HFF-Myc (cell line): Measurements from ENCODE around the gene MORC3.
"Not testable (repeated sequence)": the region's sequence is repeated elsewhere in the genome, so short reads cannot be mapped to it uniquely, and the experiment has no call there.

Source experiments
- DNase-seq: peaks from one replicate; pipeline ENCODE4 v3.0.0-alpha.2; 2011; ENCODE audit warnings: low read depth; ENCODE audit errors: extremely low read depth
- H3K4me3 ChIP-seq: replicated peaks from 2 replicates; pipeline ENCODE4 v1.5.1; 2011; ENCODE audit warnings: low read depth, mild to moderate bottlenecking, control low read depth, low read length
- TF ChIP-seq, protein P1 (sequence below): IDR thresholded peaks from 2 replicates; pipeline ENCODE4 v1.5.1; 2012; ENCODE audit warnings: mild to moderate bottlenecking, low read depth, low read length, control low read depth; ENCODE audit errors: missing control alignments

MORC3 gene

DNA sequence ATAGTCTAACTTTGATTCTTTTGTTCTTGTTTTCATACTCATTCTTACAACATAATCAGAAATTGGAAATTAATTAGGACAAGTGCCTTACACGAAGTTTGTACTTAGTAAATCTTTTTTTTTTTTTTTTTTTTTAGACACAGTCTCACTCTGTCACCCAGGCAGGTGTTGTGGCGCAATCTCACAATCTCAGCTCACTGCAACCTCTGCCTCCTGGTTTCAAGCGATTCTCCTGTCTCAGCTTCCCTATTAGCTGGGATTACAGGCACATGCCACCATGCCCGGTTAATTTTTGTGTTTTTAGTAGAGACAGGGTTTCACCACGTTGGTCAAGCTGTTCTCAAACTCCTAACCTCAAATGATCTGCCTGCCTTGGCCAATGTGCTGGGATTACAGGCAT lies 77.6 kb downstream of the MORC3 start:
- H3K4me3 ChIP-seq, result no peak overlapping the region
- no peak for DNase-seq
- TF ChIP-seq, protein P1, sequence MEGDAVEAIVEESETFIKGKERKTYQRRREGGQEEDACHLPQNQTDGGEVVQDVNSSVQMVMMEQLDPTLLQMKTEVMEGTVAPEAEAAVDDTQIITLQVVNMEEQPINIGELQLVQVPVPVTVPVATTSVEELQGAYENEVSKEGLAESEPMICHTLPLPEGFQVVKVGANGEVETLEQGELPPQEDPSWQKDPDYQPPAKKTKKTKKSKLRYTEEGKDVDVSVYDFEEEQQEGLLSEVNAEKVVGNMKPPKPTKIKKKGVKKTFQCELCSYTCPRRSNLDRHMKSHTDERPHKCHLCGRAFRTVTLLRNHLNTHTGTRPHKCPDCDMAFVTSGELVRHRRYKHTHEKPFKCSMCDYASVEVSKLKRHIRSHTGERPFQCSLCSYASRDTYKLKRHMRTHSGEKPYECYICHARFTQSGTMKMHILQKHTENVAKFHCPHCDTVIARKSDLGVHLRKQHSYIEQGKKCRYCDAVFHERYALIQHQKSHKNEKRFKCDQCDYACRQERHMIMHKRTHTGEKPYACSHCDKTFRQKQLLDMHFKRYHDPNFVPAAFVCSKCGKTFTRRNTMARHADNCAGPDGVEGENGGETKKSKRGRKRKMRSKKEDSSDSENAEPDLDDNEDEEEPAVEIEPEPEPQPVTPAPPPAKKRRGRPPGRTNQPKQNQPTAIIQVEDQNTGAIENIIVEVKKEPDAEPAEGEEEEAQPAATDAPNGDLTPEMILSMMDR, result no peak

DNA sequence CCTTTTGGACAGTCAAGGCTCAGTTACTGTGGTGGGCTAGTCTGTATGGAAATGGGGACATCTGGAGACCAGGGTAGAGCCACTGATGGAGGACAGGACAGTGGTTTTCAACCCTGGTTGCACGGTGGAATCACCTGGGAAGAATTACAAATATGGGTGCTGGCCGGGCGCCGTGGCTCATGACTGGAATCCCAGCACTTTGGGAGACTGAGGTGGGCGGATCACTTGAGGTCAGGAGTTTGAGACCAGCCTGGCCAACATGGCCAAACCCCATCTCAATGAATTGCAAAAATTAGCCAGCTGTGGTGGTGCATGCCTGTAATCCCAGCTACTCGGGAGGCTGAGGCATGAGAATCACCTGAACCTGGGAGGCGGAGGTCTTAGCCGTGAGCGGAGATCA lies 79.7 kb downstream of the MORC3 start:
- DNase-seq, H3K4me3 ChIP-seq: not testable (repeated sequence)

DNA sequence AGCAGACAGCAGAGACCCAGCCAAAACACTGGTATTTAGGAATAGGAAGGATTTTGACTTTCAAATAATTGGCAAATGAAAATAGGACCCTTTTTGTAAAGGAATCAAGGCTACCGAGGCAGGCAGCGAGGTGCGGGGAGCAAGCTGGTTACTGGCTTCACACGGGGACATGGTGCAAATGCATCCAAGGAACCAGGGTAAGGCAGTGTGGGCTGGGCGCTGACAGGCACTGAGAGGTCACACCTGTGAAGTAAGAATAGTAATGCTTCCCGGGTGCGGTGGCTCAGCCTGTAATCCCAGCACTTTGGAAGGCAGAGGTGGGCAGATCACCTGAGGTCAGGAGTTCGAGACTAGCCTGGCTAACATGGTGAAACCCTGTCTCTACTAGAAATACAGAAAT lies 80.7 kb downstream of the MORC3 start:
- TF ChIP-seq, protein P1, result no peak

DNA sequence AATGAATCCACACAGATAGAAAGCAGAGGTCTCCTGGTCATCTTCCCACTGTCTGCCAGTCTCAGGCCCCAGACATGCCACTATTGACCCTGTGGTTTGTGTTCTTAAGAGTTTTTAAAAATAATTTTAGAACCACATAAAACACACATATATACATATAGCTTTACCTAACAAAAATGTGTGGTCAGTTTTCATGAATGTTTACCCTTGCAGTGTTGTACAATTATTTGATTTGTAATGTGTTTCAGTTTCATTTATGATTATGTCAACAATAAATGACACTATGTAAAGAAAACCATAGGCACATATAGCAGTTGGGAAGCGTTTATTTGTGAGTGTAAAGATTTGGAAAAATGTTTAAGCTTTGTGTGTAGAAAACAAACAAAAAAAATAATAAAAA lies 82.3 kb downstream of the MORC3 start:
- DNase-seq, result no peak
- no peak overlapping the region for H3K4me3 ChIP-seq
- TF ChIP-seq, protein P1, result no peak

More for the DNA sequence above, 80.7 kb downstream of the MORC3 start:
- no peak overlapping the region for H3K4me3 ChIP-seq
- no peak for DNase-seq

DNA sequence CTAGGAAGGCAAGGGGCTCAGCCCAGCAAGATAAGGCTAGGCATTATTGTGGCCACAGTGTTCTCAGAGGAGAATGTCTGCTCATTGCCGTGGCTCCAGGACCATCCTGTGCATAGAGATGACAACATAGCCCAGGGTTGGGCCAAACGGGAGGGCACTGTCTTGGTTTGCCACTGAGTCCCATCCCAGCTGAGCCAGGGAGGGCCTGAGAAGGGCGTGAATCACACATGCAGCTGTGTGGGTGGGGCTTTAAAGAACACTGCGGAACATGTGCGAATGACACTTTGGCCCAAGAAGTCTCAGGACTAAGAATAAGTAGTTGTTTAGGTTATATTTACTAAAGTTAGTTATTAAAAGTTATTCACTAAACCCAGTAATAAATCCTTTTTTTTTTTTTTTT lies 83.7 kb downstream of the MORC3 start:
- TF ChIP-seq, protein P1, result no peak
- no peak overlapping the region for H3K4me3 ChIP-seq

DNA sequence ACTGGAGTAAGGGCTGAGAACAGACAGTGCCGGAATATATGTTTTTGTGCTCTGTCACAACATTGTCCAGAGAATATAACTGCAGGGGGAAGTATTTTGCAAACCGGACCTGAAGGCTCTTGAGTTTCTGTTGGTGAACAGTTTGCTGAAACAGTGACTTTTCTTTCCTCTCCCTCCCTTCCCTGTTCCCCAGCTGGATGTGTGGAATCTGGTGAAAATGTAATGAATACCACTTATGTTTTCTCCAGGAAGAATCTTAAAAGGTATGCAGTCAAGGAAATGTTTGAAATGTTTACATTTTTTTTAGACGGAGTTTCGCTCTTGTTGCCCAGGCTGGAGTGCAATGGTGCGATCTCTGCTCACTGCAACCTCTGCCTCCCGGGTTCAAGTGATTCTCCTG lies 88.6 kb downstream of the MORC3 start:
- H3K4me3 ChIP-seq, result no peak overlapping the region
- DNase-seq, result no peak
- TF ChIP-seq, protein P1, result no peak

More for the DNA sequence above, 83.7 kb downstream of the MORC3 start:
- DNase-seq, result no peak

DNA sequence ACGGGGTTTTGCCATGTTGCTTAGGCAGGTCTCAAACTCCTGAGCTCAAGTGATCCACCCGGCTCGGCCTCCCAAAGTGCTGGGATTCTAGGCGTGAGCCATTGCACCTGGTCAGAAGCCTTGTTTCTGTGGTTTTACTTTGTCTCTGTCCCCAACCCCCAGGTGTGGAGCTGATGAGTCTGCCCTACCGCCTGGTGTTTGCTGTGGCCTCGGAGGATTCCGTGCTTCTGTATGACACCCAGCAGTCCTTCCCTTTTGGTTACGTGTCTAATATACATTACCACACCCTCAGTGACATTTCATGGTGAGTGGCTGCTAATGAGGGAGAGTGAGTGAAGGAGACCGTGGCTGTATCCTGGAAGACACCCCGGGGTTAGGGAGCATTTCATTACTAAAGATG lies 91.3 kb downstream of the MORC3 start:
- no peak for DNase-seq
- TF ChIP-seq, protein P1, result no peak
- H3K4me3 ChIP-seq, result no peak overlapping the region
